Myocyte (in vitro differentiated cells): ENCODE measurements around the gene EPB41L4B. TPM values are rescaled to one million over a fixed set of nuclear protein-coding genes. Genes with fewer than 3 reads are reported as not detected.
"Not testable (repeated sequence)": the region's sequence is repeated elsewhere in the genome, so short reads cannot be mapped to it uniquely, and the experiment has no call there.

Source experiments
- DNase-seq: peaks from one replicate; pipeline ENCODE4 v3.0.0-alpha.2; 2012; ENCODE audit warnings: low read depth
- total RNA-seq: library from RNA; depleted of rRNA; stranded (reverse); fragments of >200 nt; gene quantifications from 2 replicates; pipeline ENCODE4 v1.2.3, GENCODE V29; 2014

Gene EPB41L4B
- total RNA-seq, 1 donor from 2014 or later: 0.70 TPM

- not testable (repeated sequence) for DNase-seq
Measured at GRCh38 chr9:109126671-109127070, 194.2 kb downstream of the EPB41L4B start.

GRCh38 chr9:109124121-109124520, 196.7 kb downstream of the EPB41L4B start:
- no peak for DNase-seq

GRCh38 chr9:109122726-109123621, 197.9 kb downstream of the EPB41L4B start:
- no peak for DNase-seq

Other genes with a start within 250 kb of the EPB41L4B start
- gene TMEM245, start 201.1 kb downstream of the EPB41L4B start, total RNA-seq: 60.3 and 61.7 TPM in 2 replicates
- not detected in 2 replicates for gene FRRS1L, start 153.8 kb downstream of the EPB41L4B start, total RNA-seq
- 0.05 and 0.10 TPM in 2 replicates for gene PTPN3, start 177.2 kb upstream of the EPB41L4B start, total RNA-seq